ENCODE results near the gene CRLF3. TPM values are rescaled to one million over a fixed set of nuclear protein-coding genes. Genes with fewer than 3 reads are reported as not detected.

CRLF3 gene
- 10 to 100 TPM; 15.4 to 18.7 (median 17.7) TPM for total RNA-seq

DNA sequence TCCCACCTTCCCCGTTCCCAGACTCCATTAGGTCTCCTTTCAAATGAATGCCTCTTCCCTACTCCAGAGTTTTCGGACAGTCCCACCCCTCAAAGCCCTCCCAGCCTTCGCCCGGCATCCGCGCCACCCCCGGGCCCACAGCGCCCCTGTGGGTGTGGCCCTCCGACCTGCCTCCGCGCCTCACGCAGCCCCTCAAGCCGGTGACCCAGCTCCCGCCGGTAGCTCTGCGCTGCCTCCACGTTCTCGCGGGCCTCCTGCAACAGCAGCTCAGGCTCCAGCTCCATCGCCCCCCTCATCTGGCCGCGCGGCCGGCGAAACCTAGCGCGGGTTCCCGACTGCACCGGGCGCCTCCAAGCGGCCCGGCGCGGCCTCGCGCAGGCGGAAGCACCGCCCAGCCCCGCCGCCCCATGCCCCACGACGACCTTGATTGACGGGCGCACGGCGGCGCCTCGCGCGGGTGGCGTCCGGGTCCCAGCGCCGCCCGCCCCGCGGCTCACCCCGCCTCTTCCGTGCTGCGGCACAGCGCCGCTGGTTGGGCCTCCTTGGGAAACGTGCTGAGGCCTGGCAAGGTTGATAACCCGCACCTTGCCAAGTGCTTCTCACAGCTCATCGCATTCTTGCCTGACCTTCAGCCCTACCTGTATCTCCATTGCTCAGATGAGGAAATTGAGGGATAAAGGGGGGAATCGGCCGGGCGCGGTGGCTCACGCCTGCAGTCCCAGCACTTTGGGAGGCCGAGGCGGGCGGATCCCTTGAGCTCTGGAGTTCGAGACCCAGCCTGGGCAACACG lies at the start of gene CRLF3:
Gene CRLF3, minus strand, starts transcription at position 337 of the 790 bp plus-strand sequence. Its CDS starts 41 bp downstream, at position 296.
- TF ChIP-seq POLR2A (IDR thresholded peaks at IDR 0.05) (peak; percentile 27), POLR2AphosphoS5 (IDR thresholded peaks at IDR 0.05) (peak; percentile 29 to 56 (median 44))
- TF ChIP-seq, protein P1, sequence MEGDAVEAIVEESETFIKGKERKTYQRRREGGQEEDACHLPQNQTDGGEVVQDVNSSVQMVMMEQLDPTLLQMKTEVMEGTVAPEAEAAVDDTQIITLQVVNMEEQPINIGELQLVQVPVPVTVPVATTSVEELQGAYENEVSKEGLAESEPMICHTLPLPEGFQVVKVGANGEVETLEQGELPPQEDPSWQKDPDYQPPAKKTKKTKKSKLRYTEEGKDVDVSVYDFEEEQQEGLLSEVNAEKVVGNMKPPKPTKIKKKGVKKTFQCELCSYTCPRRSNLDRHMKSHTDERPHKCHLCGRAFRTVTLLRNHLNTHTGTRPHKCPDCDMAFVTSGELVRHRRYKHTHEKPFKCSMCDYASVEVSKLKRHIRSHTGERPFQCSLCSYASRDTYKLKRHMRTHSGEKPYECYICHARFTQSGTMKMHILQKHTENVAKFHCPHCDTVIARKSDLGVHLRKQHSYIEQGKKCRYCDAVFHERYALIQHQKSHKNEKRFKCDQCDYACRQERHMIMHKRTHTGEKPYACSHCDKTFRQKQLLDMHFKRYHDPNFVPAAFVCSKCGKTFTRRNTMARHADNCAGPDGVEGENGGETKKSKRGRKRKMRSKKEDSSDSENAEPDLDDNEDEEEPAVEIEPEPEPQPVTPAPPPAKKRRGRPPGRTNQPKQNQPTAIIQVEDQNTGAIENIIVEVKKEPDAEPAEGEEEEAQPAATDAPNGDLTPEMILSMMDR (IDR thresholded peaks at IDR 0.05), result peak in 2 of 3 donors; percentile 23 to 55
- intact Hi-C loops (cut with DNase I; ENCODE audit: low total_unique reads), result no loop called here

GRCh38 chr17:30869005-30869404 lies 44.5 kb upstream of the CRLF3 start:
- TF ChIP-seq POLR2AphosphoS5 (IDR thresholded peaks at IDR 0.05) (no peak), POLR2A (IDR thresholded peaks at IDR 0.05) (no peak)
- TF ChIP-seq, protein P1 (IDR thresholded peaks at IDR 0.05), result no peak
- Histone ChIP-seq H3K9me3 (no peaks in the 10 kb centered on the region), H3K36me3 (no peaks in the 10 kb centered on the region), H3K4me3 (no peak overlapping the region), H3K27ac (no peak overlapping the region), H3K27me3 (no peaks in the 10 kb centered on the region), H3K4me1 (no peaks in the 10 kb centered on the region)
- intact Hi-C loops (cut with DNase I; ENCODE audit: low total_unique reads), result no loop called here
- no peak for DNase-seq (ENCODE audit: low spot score in 2 of 2)

More for the DNA sequence above, at the start of gene CRLF3:
- Histone ChIP-seq H3K27me3 (no peaks in the 10 kb centered on the region), H3K9me3 (no peaks in the 10 kb centered on the region), H3K27ac (peak within 1 kb of the TSS; percentile 89 to 90), H3K4me3 (peak within 1 kb of the TSS; percentile 82 to 96 (median 90)), H3K36me3 (no peaks in the 10 kb centered on the region), H3K4me1 (no peaks in the 10 kb centered on the region)
- peak; percentile 81 to 82 for DNase-seq (ENCODE audit: low spot score in 2 of 2)

DNA sequence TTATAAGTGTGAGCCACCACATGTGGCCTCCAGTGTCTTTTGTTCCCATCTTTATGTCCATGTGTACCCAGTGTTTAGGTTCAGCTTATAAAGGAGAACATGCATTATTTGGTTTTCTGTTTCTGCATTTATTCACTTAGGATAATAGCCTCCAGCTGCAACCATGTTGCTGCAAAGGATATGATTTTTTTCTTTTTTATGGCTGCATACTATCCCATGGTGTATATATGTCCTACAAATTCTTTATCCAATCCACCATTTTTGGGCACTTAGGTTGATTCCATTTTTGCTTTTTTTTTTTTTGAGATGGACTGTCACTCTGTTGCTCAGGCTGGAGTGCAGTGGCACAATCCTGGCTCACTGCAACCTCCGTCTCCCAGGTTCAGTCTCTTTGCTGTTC lies 40.1 kb upstream of the CRLF3 start:
- Histone ChIP-seq H3K4me3 (no peak overlapping the region), H3K4me1 (no peaks in the 10 kb centered on the region), H3K27me3 (no peaks in the 10 kb centered on the region), H3K9me3 (no peaks in the 10 kb centered on the region), H3K27ac (no peak overlapping the region), H3K36me3 (no peaks in the 10 kb centered on the region)
- intact Hi-C loops (cut with DNase I; ENCODE audit: low total_unique reads), result no loop called here
- TF ChIP-seq POLR2A (IDR thresholded peaks at IDR 0.05) (no peak), POLR2AphosphoS5 (IDR thresholded peaks at IDR 0.05) (no peak)
- TF ChIP-seq, protein P1 (IDR thresholded peaks at IDR 0.05), result no peak
- DNase-seq (ENCODE audit: low spot score in 2 of 2), result no peak

DNA sequence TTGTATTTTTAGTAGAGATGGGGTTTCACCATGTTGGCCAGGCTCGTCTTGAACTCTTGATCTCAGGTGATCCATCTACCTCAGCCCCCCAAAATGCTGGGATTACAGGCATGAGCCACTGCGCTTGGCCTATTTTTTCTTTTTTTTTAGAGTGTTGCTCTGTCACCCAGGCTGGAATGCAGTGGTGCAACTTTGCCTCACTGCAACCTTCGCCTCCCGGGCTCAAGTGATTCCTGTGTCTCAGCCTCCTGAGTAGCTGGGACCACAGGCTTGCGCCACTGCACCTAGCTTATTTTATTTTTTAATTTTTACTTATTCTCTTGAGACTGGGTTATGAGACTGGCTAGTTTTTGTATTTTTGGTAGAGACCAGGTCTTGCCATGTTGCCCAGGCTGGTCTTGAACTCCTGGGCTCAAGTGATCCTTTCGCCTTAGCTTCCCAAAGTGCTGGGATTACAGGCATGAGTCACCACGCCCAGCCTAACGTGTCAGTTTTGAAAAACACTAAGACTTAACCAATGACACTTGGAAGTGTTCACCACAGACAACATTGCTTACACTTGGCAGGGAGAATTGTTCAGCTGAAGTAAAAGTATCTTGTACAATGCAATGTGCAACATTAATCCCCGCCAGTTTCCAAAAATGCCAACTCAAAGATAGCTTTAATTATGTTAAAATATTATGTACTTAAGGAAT lies 34.2 kb upstream of the CRLF3 start:
- no peaks in the 10 kb centered on the region for H3K36me3 ChIP-seq
- H3K4me3 ChIP-seq, result no peak overlapping the region
- no peak for DNase-seq (ENCODE audit: low spot score in 2 of 2)
- H3K27ac ChIP-seq, result no peak overlapping the region
- H3K27me3 ChIP-seq, result no peaks in the 10 kb centered on the region
- TF ChIP-seq, protein P1 (IDR thresholded peaks at IDR 0.05), result no peak
- no peak for TF ChIP-seq POLR2AphosphoS5 (IDR thresholded peaks at IDR 0.05)
- no peak for TF ChIP-seq POLR2A (IDR thresholded peaks at IDR 0.05)
- no peaks in the 10 kb centered on the region for H3K9me3 ChIP-seq
- intact Hi-C loops (cut with DNase I; ENCODE audit: low total_unique reads), result no loop called here
- H3K4me1 ChIP-seq, result no peaks in the 10 kb centered on the region

GRCh38 chr17:30854146-30854545 lies 29.7 kb upstream of the CRLF3 start:
- H3K27ac ChIP-seq, result no peak overlapping the region
- intact Hi-C loops (cut with DNase I; ENCODE audit: low total_unique reads), result no loop called here
- H3K4me1 ChIP-seq, result no peaks in the 10 kb centered on the region
- no peaks in the 10 kb centered on the region for H3K9me3 ChIP-seq
- DNase-seq (ENCODE audit: low spot score in 2 of 2), result no peak
- H3K27me3 ChIP-seq, result no peaks in the 10 kb centered on the region
- no peaks in the 10 kb centered on the region for H3K36me3 ChIP-seq
- TF ChIP-seq, protein P1 (IDR thresholded peaks at IDR 0.05), result no peak
- TF ChIP-seq POLR2A (IDR thresholded peaks at IDR 0.05) (no peak), POLR2AphosphoS5 (IDR thresholded peaks at IDR 0.05) (no peak)
- no peak overlapping the region for H3K4me3 ChIP-seq
